A673 (cell line): ENCODE results near the gene MCAT. TPM values are rescaled to one million over a fixed set of nuclear protein-coding genes. Genes with fewer than 3 reads are reported as not detected.

Experiments used
- BruUV-seq: library from RNA; stranded (reverse); fragments of 400-500 nt; replicated peaks from 2 replicates; lab custom pipeline; 2021; lab: Mats Ljungman, UMichigan
- CTCF ChIA-PET: fragments of 300-600 bp; sonication (Branson Sonifier 250); formaldehyde crosslinking; loops from one replicate; lab custom pipeline; 2022; ENCODE audit warnings: antibody characterized with exemption; lab: Charles Lee
- POLR2A ChIA-PET: fragments of 300-600 bp; sonication (Branson Sonifier 250); formaldehyde crosslinking; loops from one replicate; lab custom pipeline; 2022; ENCODE audit warnings: antibody characterized with exemption; ENCODE audit not compliant: low non-redundant PET; lab: Charles Lee
- DNase-seq: peaks from one replicate; pipeline ENCODE4 v3.0.0-alpha.2; 2015; ENCODE audit warnings: low spot score
- H3K27ac ChIP-seq: fragments of 200-600 bp; sonication (generic); 2 replicates; pipeline ENCODE4 v1.5.1; 2016; ENCODE audit warnings: mixed run types, low read depth, mild to moderate bottlenecking, mixed read lengths, antibody characterized with exemption, low read length; ENCODE audit not compliant: poor library complexity, severe bottlenecking
- H3K27me3 ChIP-seq: fragments of 200-600 bp; sonication (generic); replicated peaks from 2 replicates; pipeline ENCODE4 v1.6.1; 2017; ENCODE audit warnings: mixed run types, low read depth, mild to moderate bottlenecking, mixed read lengths, antibody characterized with exemption, low read length; ENCODE audit not compliant: insufficient read depth, poor library complexity
- H3K36me3 ChIP-seq: fragments of 200-600 bp; sonication (generic); 2 replicates; pipeline ENCODE4 v1.6.1; 2016; ENCODE audit warnings: mixed run types, mild to moderate bottlenecking, mixed read lengths, antibody characterized with exemption, low read length; ENCODE audit not compliant: insufficient read depth, poor library complexity, severe bottlenecking
- H3K4me1 ChIP-seq: fragments of 200-600 bp; sonication (generic); 2 replicates; pipeline ENCODE4 v1.6.1; 2017; ENCODE audit warnings: mixed run types, mild to moderate bottlenecking, mixed read lengths, antibody characterized with exemption, low read length; ENCODE audit not compliant: insufficient read depth, poor library complexity, severe bottlenecking
- H3K4me3 ChIP-seq: fragments of 200-600 bp; sonication (generic); 2 replicates; pipeline ENCODE4 v1.5.1; 2016; ENCODE audit warnings: low read depth, mixed run types, mild to moderate bottlenecking, mixed read lengths, low read length; ENCODE audit not compliant: poor library complexity, severe bottlenecking
- H3K9me3 ChIP-seq: fragments of 200-600 bp; sonication (generic); 2 replicates; pipeline ENCODE4 v1.6.1; 2016; ENCODE audit warnings: mixed run types, low read depth, mild to moderate bottlenecking, mixed read lengths, antibody characterized with exemption, low read length; ENCODE audit not compliant: poor library complexity, severe bottlenecking
- EZH2 ChIP-seq: fragments of 200-600 bp; sonication (generic); IDR thresholded peaks from 2 replicates; pipeline ENCODE4 v1.6.1; 2017; ENCODE audit warnings: borderline replicate concordance, low read depth, mild to moderate bottlenecking, mixed read lengths, antibody characterized with exemption, low read length; ENCODE audit not compliant: poor library complexity, severe bottlenecking
- intact Hi-C: fragments of 100-400 bp; cut with micrococcal nuclease; formaldehyde crosslinking; loops from one replicate; pipeline ENCODE4 v1.10.0; 2022; ENCODE audit not compliant: unreplicated experiment
- total RNA-seq: library from RNA; stranded (reverse); gene quantifications from 2 replicates; pipeline ENCODE4 v1.2.3, GENCODE V29; 2021
- TF ChIP-seq, protein P1 (sequence below): fragments of 300-800, 200-600 bp; sonication (generic); conservative IDR thresholded peaks from 2 replicates; pipeline ENCODE4 v1.5.1; 2017; ENCODE audit warnings: low read depth, mild to moderate bottlenecking, antibody characterized with exemption, low read length, moderate library complexity, mixed read lengths

MCAT gene
- total RNA-seq, 1 experiment from 2014 or later, result 32.2 TPM

DNA sequence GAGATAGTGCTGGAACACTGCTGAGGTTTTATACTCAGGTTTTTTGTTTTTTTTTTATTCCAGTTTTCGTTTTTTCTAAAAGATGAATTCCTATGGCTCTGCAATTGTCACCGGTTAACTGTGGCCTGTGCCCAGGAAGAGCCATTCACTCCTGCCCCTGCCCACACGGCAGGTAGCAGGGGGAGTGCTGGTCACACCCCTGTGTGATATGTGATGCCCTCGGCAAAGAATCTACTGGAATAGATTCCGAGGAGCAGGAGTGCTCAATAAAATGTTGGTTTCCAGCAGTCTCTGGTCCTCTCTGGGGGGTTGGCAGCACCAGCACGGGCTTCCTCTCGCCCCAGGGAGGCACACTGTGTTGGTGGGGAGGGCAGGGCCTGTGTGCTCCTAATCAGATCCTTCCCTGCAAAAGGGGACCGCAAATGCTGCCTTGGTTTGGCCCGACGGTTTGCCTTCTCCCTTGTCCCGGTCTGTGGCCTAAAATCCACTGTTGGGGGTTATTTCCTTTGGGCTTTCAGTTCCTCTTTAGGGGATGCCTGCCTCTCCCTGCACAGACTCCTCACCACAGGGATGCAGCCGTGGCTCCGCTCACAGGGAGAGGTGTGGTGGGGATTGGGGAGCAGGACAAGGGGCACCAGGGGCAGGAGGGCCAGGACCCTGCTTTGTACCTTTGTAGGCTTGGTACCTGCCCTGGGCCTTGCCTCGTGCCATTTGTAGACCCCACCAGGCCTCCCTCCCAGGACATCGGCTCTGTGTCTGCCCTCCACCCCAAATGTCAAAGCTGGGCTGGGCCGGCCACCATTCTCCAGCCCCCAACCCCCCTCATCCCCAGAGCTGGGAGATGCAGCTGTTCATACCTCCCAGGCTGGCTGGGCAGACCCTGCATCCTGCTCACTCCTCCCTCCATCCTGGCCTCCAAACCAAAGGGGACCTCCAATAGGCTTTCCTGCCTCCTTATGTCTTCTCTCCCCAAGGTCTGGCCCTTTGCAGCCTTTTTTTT, 13.5 kb downstream of the MCAT start:
- no TSS peak for BruUV-seq
- Histone ChIP-seq H3K4me3 (no peak overlapping the region), H3K36me3 (peaks cover 13% of the 10 kb centered on the region), H3K9me3 (no peaks in the 10 kb centered on the region), H3K27ac (no peak overlapping the region), H3K4me1 (peaks cover 6% of the 10 kb centered on the region), H3K27me3 (no peaks in the 10 kb centered on the region)
- CTCF ChIA-PET, result interaction anchor here (0.6 kb wide), 1 partner anchor 11 kb away, joined by 5 read pairs; no protein-coding TSS in a partner anchor
- POLR2A ChIA-PET, result no interaction called here
- DNase-seq, result no peak
- TF ChIP-seq EZH2, result no peak
- TF ChIP-seq, protein P1, sequence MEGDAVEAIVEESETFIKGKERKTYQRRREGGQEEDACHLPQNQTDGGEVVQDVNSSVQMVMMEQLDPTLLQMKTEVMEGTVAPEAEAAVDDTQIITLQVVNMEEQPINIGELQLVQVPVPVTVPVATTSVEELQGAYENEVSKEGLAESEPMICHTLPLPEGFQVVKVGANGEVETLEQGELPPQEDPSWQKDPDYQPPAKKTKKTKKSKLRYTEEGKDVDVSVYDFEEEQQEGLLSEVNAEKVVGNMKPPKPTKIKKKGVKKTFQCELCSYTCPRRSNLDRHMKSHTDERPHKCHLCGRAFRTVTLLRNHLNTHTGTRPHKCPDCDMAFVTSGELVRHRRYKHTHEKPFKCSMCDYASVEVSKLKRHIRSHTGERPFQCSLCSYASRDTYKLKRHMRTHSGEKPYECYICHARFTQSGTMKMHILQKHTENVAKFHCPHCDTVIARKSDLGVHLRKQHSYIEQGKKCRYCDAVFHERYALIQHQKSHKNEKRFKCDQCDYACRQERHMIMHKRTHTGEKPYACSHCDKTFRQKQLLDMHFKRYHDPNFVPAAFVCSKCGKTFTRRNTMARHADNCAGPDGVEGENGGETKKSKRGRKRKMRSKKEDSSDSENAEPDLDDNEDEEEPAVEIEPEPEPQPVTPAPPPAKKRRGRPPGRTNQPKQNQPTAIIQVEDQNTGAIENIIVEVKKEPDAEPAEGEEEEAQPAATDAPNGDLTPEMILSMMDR, result no peak
- intact Hi-C loops, result no loop called here

DNA sequence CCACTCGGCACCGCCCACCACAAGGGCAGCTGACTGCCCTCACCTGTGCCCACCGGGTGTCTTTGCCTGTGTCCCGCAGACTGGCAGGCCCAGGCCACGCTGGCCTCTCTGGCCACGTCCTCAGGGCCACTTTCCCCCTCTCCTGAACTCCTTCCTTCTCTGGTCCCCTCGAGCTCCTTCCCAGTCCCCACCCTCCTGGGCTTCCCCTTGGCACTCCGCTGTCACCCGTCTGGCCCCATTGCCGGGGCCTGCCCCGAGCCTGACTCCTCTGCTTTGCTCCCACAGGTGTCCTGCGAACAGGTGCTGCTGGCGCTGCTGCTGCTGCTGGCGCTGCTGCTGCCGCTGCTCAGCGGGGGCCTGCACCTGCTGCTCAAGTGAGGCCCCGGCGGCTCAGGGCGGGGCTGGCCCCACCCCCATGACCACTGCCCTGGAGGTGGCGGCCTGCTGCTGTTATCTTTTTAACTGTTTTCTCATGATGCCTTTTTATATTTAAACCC, 14.2 kb downstream of the MCAT start:
- intact Hi-C loops, result no loop called here

DNA sequence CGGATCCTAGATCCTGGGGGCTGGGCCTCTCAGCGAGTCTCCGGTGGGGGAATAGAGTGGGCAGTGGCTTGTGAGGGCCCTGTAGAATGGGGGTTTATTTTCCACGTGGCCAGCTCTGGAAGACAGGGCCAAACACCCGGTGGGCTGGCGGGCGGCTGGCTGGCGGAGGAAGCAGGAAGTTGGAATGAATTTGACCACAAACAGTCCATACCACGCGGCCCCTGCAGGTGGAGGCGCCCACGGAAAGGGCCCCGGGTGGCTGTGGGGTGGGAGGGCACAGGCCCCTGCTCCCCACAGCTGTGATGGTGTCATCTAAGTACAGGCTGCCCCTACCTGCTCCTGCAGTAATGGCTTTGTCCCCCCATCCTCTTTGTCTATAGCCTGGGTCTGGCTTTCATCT, 15.1 kb downstream of the MCAT start:
- TF ChIP-seq EZH2, result no peak
- TF ChIP-seq, protein P1, result no peak
- POLR2A ChIA-PET, result no interaction called here
- intact Hi-C loops, result no loop called here

More for the DNA sequence above, 14.2 kb downstream of the MCAT start:
- Histone ChIP-seq H3K27me3 (no peaks in the 10 kb centered on the region), H3K4me3 (no peak overlapping the region), H3K36me3 (peaks cover 8% of the 10 kb centered on the region), H3K4me1 (peaks cover 6% of the 10 kb centered on the region), H3K27ac (no peak overlapping the region), H3K9me3 (no peaks in the 10 kb centered on the region)
- BruUV-seq, result no TSS peak
- ChIA-PET CTCF (no interaction called here), POLR2A (no interaction called here)
- DNase-seq, result no peak
- TF ChIP-seq, protein P1, result no peak
- no peak for TF ChIP-seq EZH2

More for the DNA sequence above, 15.1 kb downstream of the MCAT start:
- H3K4me1 ChIP-seq, result peaks cover 6% of the 10 kb centered on the region
- peaks cover 6% of the 10 kb centered on the region for H3K36me3 ChIP-seq
- H3K27ac ChIP-seq, result no peak overlapping the region
- H3K9me3 ChIP-seq, result no peaks in the 10 kb centered on the region
- BruUV-seq, result no TSS peak
- DNase-seq, result no peak
- CTCF ChIA-PET, result no interaction called here
- no peak overlapping the region for H3K4me3 ChIP-seq
- H3K27me3 ChIP-seq, result no peaks in the 10 kb centered on the region
